GM18508 (cell line): ENCODE measurements around the gene ASZ1.
"Not testable (repeated sequence)": the region's sequence is repeated elsewhere in the genome, so short reads cannot be mapped to it uniquely, and the experiment has no call there.

Experiments used
- ATAC-seq: cut with Tn5 transposase; IDR thresholded peaks from one replicate; pipeline ENCODE4 v1.9.1; 2021; ENCODE audit warnings: moderate number of reproducible peaks; ENCODE audit not compliant: insufficient read depth, unreplicated experiment

ASZ1 gene, protein sequence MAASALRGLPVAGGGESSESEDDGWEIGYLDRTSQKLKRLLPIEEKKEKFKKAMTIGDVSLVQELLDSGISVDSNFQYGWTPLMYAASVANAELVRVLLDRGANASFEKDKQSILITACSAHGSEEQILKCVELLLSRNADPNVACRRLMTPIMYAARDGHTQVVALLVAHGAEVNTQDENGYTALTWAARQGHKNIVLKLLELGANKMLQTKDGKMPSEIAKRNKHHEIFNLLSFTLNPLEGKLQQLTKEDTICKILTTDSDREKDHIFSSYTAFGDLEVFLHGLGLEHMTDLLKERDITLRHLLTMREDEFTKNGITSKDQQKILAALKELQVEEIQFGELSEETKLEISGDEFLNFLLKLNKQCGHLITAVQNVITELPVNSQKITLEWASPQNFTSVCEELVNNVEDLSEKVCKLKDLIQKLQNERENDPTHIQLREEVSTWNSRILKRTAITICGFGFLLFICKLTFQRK

DNA sequence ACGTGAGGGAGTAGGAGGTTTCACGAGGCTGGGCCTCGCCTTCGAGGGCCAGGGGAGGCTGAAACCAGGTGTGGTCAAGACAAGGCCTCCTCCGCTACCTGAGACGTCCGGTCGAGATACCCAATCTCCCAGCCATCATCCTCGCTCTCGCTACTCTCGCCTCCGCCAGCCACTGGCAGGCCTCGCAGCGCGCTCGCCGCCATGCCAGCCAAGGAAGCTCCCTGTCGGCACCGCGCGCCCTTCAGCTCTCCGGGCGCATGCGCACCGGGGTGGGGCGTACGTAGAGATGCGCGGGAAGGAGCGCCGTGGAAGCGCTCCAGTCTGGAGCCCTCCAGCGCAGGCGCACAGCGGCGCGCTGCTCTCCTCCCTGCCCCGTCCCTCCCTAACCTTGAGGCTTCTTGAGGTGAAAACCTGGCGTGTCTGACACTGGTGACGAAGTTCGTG lies at the start of gene ASZ1:
ASZ1 (minus strand) TSS at position 236 of the 444 bp plus-strand sequence; CDS start at position 203, 33 bp downstream.
- no peak for ATAC-seq

DNA sequence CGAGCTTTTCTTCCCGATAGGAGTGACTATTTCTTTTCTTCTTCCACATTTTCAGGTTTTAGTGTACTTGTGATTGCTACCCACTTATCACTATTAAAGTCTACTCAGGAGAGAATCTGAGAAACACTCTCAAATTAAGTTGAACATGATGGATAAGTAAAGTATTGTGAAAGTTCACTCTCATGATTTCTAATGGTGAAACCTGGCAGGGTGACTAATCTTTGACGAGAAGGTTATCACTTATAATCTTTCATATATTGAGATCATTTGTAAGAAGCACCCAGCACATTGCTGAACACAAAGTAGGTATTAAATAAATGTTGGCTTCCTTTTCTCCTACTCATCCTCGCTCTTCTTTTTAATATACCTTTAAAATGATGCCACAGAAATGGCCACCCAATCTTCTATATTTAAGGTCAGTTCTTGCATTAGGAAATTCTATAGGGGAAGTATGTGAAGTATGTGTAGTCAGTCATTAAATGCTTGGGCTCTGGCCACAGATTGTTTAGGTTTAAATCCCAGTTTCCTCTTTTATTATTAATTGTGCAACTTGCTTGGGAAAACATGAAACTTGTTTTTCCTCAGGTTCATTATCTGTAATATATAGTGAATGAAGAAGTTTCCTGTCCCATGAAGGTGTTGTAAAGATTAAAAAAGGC lies 49.4 kb upstream of the ASZ1 start:
- no peak for ATAC-seq

DNA sequence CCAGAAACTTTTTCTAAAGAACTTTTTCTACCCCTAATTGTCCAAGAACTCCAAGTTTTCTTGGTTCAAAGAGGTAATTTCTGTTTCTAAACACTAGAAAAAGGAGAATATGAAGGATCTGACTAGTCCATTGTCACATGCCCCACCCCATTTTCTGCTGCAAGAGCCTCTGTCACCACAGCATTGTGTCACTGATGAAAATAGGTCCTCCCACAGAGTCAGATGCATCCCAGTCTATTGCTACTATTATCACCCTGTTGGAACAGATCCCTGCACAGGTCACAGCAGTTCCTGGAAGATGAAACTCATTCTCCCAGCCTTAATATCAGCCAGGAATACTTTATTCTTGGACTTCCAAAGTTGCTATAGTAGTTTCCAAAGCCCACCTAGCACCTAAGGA lies 45.0 kb upstream of the ASZ1 start:
- ATAC-seq: no peak

DNA sequence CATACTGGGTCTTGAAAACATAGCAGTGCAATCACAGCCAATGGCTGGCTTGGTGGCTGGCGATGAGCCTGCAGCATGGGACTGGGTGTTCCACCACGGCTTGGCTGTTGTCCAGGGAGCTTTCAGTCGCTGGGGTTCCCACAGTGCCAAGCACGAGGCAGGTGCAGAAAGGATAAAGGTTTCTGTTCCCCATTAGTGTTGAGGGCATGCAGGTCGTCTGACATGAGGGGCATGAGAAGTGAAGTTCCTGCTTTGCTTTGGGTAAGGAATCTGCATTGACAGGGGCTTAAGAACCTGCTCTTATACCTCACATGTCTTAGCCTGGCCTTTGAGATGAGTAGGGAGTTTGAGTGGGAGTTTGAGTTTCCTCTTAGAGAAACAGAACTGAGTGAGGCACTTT lies 43.5 kb upstream of the ASZ1 start:
- no peak for ATAC-seq

DNA sequence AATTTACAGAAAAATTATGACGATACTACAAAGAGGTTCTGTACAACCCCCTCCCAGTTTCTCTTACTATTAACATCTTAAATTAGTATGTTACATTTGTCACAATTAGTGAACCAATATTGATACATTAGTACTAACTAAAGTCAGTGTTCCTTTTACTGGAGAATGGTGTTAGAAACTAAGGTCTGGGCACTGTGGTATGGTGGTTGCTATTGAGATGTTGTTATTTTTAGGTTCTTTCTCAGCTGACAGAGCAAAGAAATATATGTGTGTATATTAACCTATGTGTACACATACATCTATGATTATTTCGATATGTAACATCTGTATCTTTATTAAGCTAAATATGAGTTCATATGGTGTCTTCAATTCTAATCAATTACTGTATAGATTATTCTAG lies 40.9 kb upstream of the ASZ1 start:
- no peak for ATAC-seq

DNA sequence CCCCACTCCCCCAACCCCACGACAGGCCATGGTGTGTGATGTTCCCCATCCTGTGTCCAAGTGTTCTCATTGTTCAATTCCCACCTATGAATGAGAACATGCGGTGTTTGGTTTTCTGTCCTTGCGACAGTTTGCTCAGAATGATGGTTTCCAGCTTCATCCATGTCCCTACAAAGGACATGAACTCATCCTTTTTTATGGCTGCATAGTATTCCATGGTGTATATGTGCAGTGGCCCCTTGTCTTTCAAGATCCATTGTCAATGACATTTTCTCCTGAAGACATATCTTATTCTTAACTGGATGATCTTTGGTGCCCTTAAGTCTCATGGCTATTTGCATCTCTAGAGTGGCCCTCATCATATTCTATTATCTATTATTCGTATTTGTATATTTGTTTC lies 33.5 kb upstream of the ASZ1 start:
- ATAC-seq: not testable (repeated sequence)

DNA sequence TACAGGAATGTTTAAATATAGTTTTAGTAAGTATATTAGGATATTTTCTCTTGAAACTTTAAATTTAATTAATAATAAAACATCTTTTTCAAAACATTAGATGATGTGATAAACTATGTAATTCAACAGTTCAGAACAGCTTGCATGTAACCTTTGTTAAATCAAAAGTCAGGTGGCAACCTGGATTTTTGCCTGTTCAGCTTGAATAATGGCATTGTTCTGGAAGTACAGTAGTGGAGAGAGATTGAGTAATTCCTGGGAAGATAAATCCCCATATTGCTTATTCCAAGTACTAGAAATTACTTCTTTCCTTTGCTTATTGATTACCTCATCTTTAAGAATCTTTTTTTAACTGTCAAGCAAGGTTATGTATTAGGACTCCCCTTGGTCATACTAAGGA lies 32.4 kb upstream of the ASZ1 start:
- no peak for ATAC-seq

DNA sequence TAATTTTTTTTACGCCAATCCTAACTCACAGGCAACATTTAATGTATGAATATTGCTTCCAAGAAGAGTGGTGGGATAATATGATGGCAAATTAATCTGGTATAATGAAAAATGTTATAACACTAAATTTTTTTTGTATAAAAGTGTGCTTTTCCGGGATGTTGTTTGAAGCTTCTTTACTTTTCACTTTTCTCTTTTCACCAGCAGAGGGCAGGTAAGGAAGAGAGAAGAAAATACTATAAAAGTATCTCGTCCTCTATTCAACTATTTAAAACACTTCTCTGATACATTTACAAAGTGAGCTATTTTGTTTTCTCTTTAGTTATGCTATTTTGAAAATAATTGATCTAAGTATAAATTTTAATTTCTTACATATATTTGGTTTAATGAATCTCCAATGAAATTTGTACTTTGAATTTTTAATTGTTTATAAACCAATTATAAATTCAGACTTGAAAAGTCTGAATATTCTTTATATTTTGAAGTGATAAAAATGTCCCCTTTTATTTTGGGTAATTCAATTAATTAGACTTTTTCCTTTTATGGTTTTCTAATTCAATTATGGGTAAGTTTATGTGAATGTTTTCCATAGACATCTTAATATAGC lies 31.8 kb upstream of the ASZ1 start:
- no peak for ATAC-seq

DNA sequence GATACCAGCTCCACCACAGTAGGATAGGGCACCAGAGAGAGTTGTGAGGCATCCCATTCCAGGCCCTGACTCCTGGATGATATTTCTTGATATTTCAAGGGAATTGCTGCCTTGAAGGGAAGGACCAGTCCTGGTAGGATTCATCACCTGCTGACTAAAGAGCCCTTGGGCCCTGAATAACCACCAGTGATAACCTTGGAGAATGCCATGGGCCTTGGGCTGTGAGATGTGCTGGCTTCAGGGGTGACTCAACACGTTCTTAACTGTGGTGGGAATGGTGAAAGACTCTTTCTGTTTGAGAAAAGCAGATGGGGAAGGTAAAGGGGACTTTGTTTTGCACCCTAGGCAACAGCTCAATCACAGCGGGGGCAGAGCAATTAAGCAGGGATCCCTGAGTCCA lies 21.4 kb upstream of the ASZ1 start:
- ATAC-seq: no peak

DNA sequence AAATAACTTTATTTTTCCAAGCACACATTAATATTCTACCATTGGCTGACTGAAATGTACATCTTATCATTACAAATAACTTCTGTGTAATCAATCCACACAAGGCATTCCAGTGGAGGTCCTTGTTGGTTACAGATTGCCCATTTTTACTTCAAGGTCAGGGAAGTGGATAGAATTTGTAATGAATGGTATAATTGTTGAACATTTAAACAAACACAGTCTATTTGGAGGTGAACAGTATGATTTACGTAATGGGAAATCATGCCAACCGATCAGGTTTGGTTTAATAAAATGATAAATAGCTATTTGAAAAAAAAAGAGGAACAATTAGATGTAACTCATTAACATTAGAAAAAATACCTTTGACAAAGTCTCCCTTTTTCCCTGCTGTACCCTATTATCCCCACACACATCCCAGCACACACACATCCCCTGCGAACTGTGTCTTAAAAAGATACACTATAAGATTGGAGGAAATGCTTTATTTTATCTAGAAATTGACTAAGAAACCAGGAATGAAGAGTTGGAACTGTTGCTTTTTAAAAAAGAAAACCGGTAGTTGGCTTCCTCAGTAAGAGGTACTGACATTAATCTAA lies 19.0 kb upstream of the ASZ1 start:
- ATAC-seq: no peak

DNA sequence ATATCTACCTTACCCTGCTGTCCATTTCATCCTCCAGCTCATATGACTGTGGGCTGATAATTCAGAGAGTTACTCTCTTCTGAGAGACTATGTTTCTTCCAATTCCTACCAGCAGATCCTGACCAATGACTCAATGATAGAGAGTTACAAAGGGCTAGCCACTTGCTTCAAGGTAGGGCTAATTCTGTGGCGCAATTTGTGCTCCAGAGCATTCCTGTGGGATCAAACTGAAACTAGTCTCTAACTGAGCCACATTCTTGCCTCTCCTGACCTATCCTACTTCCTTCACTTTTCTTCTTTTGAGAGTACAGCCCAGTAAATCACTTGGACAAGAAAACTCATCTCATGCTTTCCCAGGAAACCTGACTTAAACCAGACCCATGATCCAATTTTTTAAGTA lies 17.9 kb upstream of the ASZ1 start:
- no peak for ATAC-seq

DNA sequence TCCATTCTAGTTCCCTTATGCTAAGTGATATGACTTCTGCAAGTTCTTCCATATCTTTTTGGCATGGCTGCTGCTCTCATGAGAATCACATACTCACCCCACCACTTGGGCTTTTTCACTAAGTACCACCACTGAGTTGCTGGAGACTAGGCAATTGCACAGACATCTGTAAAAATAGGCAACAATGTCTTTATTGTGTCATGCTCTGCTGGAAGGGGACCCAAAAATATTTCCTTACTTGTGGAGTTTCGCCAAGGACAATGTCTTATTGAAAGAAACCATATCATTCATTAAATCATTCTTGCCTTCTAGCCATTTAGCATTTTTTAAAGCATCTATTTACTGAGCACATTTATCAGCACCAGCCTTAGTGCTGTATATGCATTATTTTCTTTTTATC lies 17.4 kb upstream of the ASZ1 start:
- no peak for ATAC-seq

DNA sequence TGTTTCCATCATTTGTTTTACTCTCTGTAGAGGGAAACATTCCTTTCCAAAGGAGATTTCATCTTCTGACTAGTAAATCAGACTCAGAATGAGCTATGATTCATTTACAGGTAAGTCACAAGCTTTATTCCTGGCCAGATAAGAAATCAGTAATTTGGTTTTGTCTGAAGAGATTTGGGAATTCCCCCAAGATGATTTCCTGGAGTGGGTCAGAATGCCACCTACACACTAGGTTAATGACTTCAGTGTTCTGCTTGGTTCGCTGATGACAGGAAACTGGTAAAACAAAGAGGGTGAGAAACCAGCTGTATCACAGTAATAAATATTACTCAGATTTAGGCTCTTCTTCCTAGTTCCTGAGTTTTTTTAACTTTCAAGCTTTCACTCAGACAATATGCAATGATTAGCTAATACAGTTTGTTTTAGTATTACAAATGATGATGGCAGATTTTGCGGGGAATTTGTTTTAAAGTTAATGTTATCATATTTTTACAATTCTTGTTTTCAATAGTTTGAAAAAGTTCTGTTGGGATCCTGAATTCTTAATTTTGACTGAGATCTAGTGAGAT lies 8.3 kb upstream of the ASZ1 start:
- peak; percentile 98 for ATAC-seq

DNA sequence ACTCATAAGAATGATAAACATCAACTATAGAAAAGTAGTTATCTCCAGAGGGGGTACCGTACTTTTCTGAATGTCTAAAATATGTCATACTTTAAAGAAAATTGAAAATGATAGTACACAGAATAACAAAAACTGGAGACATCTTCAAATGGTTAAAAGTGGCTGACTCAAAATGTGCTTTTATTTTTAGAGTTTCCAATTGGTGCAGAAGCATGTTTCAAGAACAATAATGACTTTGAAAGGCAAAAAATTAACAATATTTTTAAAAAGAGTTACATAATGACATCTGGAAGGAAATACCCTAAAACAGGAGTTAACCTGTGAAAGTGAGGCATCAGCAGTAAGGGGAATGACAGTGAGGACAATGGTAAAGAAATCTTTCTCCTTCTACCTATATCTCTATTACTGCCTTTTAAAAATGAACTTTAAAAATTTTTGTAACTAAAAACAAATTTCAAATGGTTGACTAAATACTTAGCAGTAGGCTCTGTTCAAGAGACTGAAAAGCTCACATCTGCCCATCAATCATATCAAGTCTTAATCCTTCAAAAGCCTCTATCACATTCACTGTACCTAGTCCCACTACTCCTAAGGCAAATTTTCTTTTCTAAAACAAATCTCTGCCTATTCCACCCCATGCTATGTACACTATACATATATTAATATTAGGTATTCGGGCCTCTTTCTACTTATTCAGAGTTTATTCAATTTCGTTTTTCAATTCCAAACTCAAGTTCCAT lies 3.0 kb downstream of the ASZ1 start:
- peak; percentile 94 for ATAC-seq

DNA sequence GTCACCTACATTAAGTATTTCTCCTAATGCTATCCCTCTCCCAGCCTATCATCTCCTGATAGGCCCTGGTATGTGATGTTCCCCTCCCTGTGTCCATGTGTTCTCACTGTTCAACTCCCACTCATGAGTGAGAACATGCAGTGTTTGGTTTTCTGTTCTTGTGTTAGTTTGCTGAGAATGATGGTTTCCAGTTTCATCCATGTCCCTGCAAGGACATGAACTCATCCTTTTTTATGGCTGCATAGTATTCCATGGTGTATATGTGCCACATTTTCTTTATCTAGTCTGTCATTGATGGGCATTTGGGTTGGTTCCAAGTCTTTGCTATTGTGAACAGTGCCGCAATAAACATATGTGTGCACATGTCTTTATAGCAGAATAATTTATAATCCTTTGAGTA lies 12.7 kb downstream of the ASZ1 start:
- ATAC-seq: not testable (repeated sequence)

DNA sequence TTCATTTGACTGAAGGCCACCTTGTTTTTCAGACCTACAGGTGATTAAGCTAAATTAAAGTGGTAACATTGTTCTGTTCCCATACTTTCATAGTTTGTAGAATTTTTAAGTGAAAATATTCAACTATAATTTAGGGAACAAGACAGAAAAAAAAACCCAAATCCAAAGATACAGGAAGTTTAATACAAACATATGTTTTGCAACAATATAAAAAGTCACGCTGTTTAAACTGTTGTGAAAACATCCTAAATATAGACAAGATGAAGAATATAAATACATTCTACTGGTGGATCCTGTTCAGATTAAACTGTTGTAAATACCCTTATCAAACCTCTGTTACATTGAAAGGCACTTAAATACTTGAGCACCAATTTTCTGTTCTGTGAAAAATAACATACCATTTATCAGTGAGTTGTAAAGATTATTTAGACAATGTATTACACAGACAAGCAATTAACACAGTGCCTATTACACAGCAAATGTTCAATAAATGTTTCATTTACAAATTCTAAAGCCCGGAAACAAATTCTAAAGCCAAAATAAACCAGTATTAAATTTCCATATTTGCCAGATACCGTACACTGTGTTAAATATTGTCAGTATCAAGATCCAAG lies 14.2 kb downstream of the ASZ1 start:
- no peak for ATAC-seq

DNA sequence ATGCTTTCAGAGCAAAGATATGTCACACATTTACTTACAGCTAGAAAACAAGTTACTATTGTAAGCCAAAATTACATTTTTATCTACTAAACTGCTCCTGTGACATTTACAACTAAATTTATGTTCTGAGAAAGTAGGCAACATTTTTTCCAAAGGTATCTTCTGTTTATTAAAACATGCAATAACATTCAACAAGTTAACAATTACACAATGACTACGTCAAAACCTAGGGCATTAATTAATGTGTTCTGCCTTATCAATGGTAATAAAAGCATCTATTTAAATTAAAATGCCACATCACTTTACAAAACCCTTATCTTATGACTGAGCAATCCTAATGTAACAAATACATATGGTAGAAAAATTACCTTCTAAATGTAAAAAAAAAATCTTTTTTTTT lies 14.9 kb downstream of the ASZ1 start:
- ATAC-seq: no peak

DNA sequence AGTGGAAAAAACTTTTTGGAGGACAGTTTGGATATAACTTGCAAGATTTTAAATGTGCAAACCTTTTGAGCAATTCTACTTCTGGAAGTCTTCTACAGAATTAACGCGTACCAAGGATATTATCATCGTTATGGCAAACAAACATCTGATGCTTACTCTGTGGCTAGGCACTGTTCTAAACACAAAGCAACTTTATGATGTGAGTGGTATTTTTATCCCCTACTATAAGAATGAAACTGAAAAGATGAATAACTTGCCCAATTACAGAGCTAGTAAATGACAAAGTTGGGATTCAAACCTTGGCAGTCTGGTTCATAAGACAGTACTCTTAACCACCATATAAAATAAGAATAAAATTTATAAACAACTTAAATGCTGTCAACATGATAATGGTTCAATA lies 15.8 kb downstream of the ASZ1 start:
- ATAC-seq: no peak

DNA sequence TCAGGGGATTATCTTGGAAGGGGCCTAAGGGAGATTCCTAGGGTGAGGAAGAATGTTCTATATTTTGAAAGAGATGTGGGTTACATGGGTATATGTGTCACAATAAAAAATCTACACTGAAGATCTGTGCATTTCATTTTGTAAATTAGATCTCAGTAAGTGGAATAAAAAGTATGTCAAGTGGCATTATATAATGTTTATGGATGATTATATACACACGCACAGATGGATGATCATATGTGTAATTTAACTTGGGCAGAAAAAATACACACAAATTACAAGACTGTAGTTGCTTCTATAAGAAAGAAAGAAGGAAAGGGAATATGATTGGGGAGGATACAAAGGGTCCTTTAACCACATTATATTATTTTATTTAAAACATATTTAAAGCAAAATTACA lies 18.5 kb downstream of the ASZ1 start:
- ATAC-seq: no peak

DNA sequence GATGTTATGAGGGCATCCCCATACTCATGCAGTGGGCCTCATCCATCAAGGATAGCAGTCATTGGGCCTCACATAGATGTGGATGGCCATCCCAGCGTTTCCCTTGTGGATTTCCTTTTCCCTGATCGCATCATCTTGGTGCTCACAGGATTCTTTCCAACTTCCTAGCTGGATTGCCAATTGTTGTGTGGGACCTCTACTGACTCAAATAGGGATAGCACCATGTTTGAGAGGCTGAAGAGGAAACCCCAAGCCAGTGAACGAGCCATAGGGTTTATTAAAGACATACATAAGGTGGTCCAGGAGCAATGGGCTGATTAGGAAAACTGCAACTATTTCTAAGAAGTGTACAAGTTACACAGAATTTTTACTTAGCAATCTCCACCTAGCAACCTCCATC lies 21.8 kb downstream of the ASZ1 start:
- ATAC-seq: no peak
